NCI-H510A (cell line): ENCODE data around the gene WDR45B.
"Not testable (repeated sequence)": the region's sequence is repeated elsewhere in the genome, so short reads cannot be mapped to it uniquely, and the experiment has no call there.

Experiments used
- DNase-seq: peaks from one replicate; lab custom pipeline; 2025; lab: John Stamatoyannopoulos, UW

Gene WDR45B

GRCh38 chr17:82657926-82658325, 9.7 kb upstream of the WDR45B start:
- no peak for DNase-seq

GRCh38 chr17:82656266-82656665, 8.0 kb upstream of the WDR45B start:
- no peak for DNase-seq

- DNase-seq, result no peak
Measured at GRCh38 chr17:82655523-82655922, 7.3 kb upstream of the WDR45B start.

- no peak for DNase-seq
Measured at GRCh38 chr17:82655038-82655479, 6.8 kb upstream of the WDR45B start.

GRCh38 chr17:82654611-82655010, 6.4 kb upstream of the WDR45B start:
- DNase-seq, result not testable (repeated sequence)

- no peak for DNase-seq
Measured at GRCh38 chr17:82653651-82654528, 5.6 kb upstream of the WDR45B start.

GRCh38 chr17:82650723-82651122, 2.5 kb upstream of the WDR45B start:
- no peak for DNase-seq

GRCh38 chr17:82649501-82650261, 1.4 kb upstream of the WDR45B start:
- DNase-seq, result no peak

- no peak for DNase-seq
Measured at GRCh38 chr17:82648742-82649331, 593 bp upstream of the WDR45B start.

GRCh38 chr17:82647593-82648164, 565 bp downstream of the WDR45B start:
- DNase-seq, result no peak

- DNase-seq, result no peak
Measured at GRCh38 chr17:82645516-82645915, 2.7 kb downstream of the WDR45B start.

GRCh38 chr17:82644148-82644547, 4.1 kb downstream of the WDR45B start:
- no peak for DNase-seq

GRCh38 chr17:82642022-82642421, 6.2 kb downstream of the WDR45B start:
- DNase-seq, result no peak

GRCh38 chr17:82640036-82640435, 8.2 kb downstream of the WDR45B start:
- no peak for DNase-seq

- no peak for DNase-seq
Measured at GRCh38 chr17:82639628-82640027, 8.6 kb downstream of the WDR45B start.

- no peak for DNase-seq
Measured at GRCh38 chr17:82638183-82638773, 10.0 kb downstream of the WDR45B start.

GRCh38 chr17:82636626-82637598, 11.3 kb downstream of the WDR45B start:
- DNase-seq, result no peak

- no peak for DNase-seq
Measured at GRCh38 chr17:82633343-82633742, 14.9 kb downstream of the WDR45B start.

- DNase-seq, result no peak
Measured at GRCh38 chr17:82632451-82632850, 15.8 kb downstream of the WDR45B start.

GRCh38 chr17:82631544-82631943, 16.7 kb downstream of the WDR45B start:
- no peak for DNase-seq

GRCh38 chr17:82630212-82630611, 18.0 kb downstream of the WDR45B start:
- DNase-seq, result no peak
